Right atrium auricular region (tissue), 2 donors: Measurements from ENCODE around the gene SKI. TPM values are rescaled to one million over a fixed set of nuclear protein-coding genes. Genes with fewer than 3 reads are reported as not detected.

ENCODE experiments used
- DNase-seq: peaks from one replicate; pipeline ENCODE4 v3.0.0-alpha.2; 2019; ENCODE audit warnings: low spot score
- H3K27ac ChIP-seq, 2 donors: fragments of 200-600 bp; sonication (generic); 1 replicate in 1 of 2; 2 replicates in 1 of 2; pipeline ENCODE4 v1.5.1; 2016 to 2019
- H3K27me3 ChIP-seq, 2 donors: fragments of 200-600 bp; sonication (generic); one replicate each; pipeline versions ENCODE4 v1.5.1 to v1.6.0; 2017 to 2019
- H3K36me3 ChIP-seq: fragments of 200-600 bp; sonication (generic); one replicate; pipeline ENCODE4 v1.5.1; 2016
- H3K4me1 ChIP-seq, 2 donors: fragments of 200-600 bp; sonication (generic); one replicate each; pipeline versions ENCODE4 v1.5.1 to v1.6.0; 2017 to 2019
- H3K4me3 ChIP-seq, 2 donors: fragments of 200-600 bp; sonication (generic); 1 replicate in 1 of 2; 2 replicates in 1 of 2; pipeline ENCODE4 v1.5.1; 2017 to 2019; ENCODE audit warnings: mild to moderate bottlenecking in 1 of 2, moderate library complexity in 1 of 2
- H3K9me3 ChIP-seq, 2 donors: fragments of 200-600 bp; sonication (generic); one replicate each; pipeline ENCODE4 v1.5.1; 2019
- total RNA-seq, 2 donors: library from RNA; depleted of rRNA; stranded (reverse); fragments of >200 nt; gene quantifications; one replicate each; pipeline ENCODE4 v1.1.0, GENCODE V29; 2016
- TF ChIP-seq, protein P1 (sequence below), 2 donors: fragments of 200-600 bp; sonication (generic); IDR thresholded peaks; one replicate each; pipeline ENCODE4 v1.5.1; 2019; ENCODE audit warnings: antibody characterized with exemption in 2 of 2

The SKI gene
- total RNA-seq, 2 donors from 2014 or later, result 36.7 to 57.2 TPM

GRCh38 chr1:2251363-2251762 lies 23.2 kb downstream of the SKI start:
- H3K4me1 ChIP-seq, result peaks cover 0 to 95% of the 10 kb centered on the region in 2 donors
- no peak overlapping the region for H3K4me3 ChIP-seq
- no peaks in the 10 kb centered on the region for H3K27me3 ChIP-seq
- DNase-seq, result no peak
- H3K36me3 ChIP-seq, result no peaks in the 10 kb centered on the region
- peaks cover 0 to 7% of the 10 kb centered on the region in 2 donors for H3K9me3 ChIP-seq
- TF ChIP-seq, protein P1, sequence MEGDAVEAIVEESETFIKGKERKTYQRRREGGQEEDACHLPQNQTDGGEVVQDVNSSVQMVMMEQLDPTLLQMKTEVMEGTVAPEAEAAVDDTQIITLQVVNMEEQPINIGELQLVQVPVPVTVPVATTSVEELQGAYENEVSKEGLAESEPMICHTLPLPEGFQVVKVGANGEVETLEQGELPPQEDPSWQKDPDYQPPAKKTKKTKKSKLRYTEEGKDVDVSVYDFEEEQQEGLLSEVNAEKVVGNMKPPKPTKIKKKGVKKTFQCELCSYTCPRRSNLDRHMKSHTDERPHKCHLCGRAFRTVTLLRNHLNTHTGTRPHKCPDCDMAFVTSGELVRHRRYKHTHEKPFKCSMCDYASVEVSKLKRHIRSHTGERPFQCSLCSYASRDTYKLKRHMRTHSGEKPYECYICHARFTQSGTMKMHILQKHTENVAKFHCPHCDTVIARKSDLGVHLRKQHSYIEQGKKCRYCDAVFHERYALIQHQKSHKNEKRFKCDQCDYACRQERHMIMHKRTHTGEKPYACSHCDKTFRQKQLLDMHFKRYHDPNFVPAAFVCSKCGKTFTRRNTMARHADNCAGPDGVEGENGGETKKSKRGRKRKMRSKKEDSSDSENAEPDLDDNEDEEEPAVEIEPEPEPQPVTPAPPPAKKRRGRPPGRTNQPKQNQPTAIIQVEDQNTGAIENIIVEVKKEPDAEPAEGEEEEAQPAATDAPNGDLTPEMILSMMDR (IDR thresholded peaks at IDR 0.05), result no peak
- H3K27ac ChIP-seq, result peak overlapping the region; percentile 49 to 77

DNA sequence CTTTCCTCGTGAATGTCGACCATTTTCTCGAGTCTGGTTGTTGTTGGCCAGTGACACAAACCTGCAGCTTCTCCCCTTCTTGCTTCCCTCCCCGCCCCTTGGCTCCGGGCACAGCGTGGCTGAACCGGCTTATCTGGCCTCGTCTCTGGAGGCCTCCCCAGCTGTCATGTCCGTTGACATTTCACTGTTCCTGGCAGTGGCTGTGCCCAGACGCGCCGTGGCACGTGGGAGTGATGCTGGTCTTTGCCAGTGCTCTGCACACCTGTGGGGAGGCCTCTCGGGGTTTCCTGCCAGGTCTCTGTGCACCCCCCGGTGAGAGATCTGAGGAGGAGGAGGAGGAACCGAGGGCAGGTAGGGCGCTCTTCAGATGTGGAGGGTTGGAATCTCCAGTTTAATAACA lies 23.7 kb downstream of the SKI start:
- H3K27me3 ChIP-seq, result no peaks in the 10 kb centered on the region
- TF ChIP-seq, protein P1 (IDR thresholded peaks at IDR 0.05), result no peak
- H3K9me3 ChIP-seq, result peaks cover 0 to 7% of the 10 kb centered on the region in 2 donors
- peaks cover 0 to 95% of the 10 kb centered on the region in 2 donors for H3K4me1 ChIP-seq
- no peak for DNase-seq
- H3K27ac ChIP-seq, result peak overlapping the region; percentile 49 to 77
- H3K36me3 ChIP-seq, result no peaks in the 10 kb centered on the region
- no peak overlapping the region for H3K4me3 ChIP-seq

DNA sequence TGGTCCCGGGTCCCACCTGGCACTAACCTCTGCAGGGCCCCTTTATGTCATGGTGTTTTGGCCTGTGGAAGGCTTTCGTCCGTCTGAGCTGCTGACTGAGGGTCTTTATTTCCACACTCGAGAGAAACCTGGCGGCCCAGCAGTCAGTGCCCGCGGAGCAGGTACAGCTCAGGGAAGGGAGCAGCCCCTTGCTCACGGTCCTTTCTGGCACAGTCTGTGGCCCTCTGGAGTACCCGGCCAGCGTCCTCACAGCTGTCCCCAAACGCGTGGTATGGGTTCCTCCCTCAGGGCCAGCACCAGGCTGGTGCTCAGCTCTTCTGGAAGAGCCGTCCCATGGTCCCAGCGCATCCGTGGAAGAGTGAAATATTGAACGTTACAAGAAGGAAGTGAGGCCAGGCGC lies 24.3 kb downstream of the SKI start:
- TF ChIP-seq, protein P1 (IDR thresholded peaks at IDR 0.05), result no peak
- Histone ChIP-seq H3K4me3 (no peak overlapping the region), H3K27me3 (no peaks in the 10 kb centered on the region), H3K36me3 (no peaks in the 10 kb centered on the region), H3K9me3 (peaks cover 0 to 7% of the 10 kb centered on the region in 2 donors), H3K27ac (peak overlapping the region; percentile 49 to 77), H3K4me1 (peaks cover 0 to 95% of the 10 kb centered on the region in 2 donors)
- no peak for DNase-seq

- Histone ChIP-seq H3K36me3 (no peaks in the 10 kb centered on the region), H3K4me1 (peaks cover 0 to 95% of the 10 kb centered on the region in 2 donors), H3K27me3 (no peaks in the 10 kb centered on the region), H3K9me3 (peaks cover 0 to 7% of the 10 kb centered on the region in 2 donors), H3K4me3 (no peak overlapping the region), H3K27ac (peak overlapping the region in 1 of 2 donors; percentile 76)
- no peak for DNase-seq
- TF ChIP-seq, protein P1 (IDR thresholded peaks at IDR 0.05), result no peak
Measured at GRCh38 chr1:2253036-2253796, 25.1 kb downstream of the SKI start.

DNA sequence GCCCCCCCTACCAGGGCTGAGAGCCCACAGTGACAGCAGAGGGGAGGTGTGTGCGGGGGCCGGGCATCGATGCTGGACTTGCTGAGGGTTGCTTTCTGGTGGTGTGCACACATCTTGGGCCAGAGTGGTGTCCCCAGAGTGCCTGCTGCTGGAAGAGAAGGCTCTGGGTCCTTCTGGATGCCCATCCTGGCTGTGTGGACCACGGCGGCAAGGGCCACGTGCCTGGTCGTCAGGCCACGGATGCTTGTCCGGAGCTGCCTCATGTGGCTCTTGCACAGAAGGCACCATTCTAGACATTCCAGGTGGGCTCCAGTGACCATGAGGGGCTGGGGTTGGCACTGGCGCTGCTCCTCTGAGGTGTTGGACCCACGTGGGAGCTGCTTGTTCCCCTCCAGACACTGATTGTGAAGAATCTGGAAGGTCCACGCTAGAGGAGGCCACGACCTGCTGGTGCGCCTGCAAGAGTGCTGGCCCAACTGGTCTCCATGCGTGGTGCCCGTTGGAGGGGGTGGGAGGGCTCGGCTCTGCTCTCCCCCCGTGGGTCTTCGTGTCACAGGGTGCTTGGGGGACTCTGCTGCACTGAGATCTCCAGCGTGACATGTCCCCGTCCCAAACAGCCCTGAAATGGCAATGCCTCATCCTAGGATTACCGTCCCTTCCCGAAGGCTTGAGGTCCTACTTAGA lies 25.8 kb downstream of the SKI start:
- Histone ChIP-seq H3K36me3 (no peaks in the 10 kb centered on the region), H3K27ac (peak overlapping the region in 1 of 2 donors; percentile 76), H3K4me3 (no peak overlapping the region), H3K9me3 (peaks cover 0 to 7% of the 10 kb centered on the region in 2 donors), H3K4me1 (peaks cover 0 to 95% of the 10 kb centered on the region in 2 donors), H3K27me3 (no peaks in the 10 kb centered on the region)
- no peak for DNase-seq
- TF ChIP-seq, protein P1 (IDR thresholded peaks at IDR 0.05), result no peak
